OCI-LY3 (cell line): ENCODE measurements around the gene RNF123.

Experiments used
- CTCF ChIP-seq: fragments of 200-600, 300-600 bp; sonication (generic); IDR thresholded peaks from 2 replicates; pipeline ENCODE4 v1.5.1; 2014; ENCODE audit warnings: antibody characterized with exemption, low read length, low read depth
- EZH2phosphoT487 ChIP-seq: fragments of 200-600 bp; shearing (Covaris generic); IDR thresholded peaks from 2 replicates; pipeline ENCODE4 v1.6.1; 2018; ENCODE audit warnings: antibody characterized with exemption, mixed run types, low read depth

- TF ChIP-seq CTCF (no peak), EZH2phosphoT487 (no peak)
Observed at GRCh38 chr3:49747792-49748480, 58.6 kb downstream of the RNF123 start.
